HL-60 (cell line): ENCODE data around the gene CLCN4.

Experiments
- DNase-seq, 2 experiments: peaks; one replicate each; pipeline ENCODE4 v3.0.0-alpha.2; 2010 to 2020; ENCODE audit warnings: low read depth in 1 of 2, low spot score in 1 of 2
- H3K27ac ChIP-seq: fragments of 250-450 bp; sonication (Bioruptor Pico); replicated peaks from 2 replicates; pipeline ENCODE4 v1.5.1; 2020; ENCODE audit warnings: mild to moderate bottlenecking, moderate library complexity
- H3K27me3 ChIP-seq: fragments of 250-450 bp; sonication (Bioruptor Pico); 2 replicates; pipeline ENCODE4 v1.5.1; 2021; ENCODE audit warnings: mild to moderate bottlenecking, moderate library complexity; ENCODE audit not compliant: insufficient read depth, poor library complexity, severe bottlenecking
- H3K4me3 ChIP-seq: replicated peaks from 2 replicates; pipeline ENCODE4 v1.5.1; 2011; ENCODE audit warnings: mild to moderate bottlenecking, control low read depth, low read length; ENCODE audit not compliant: insufficient read depth
- CTCF ChIP-seq: IDR thresholded peaks from one replicate; pipeline ENCODE4 v1.5.1; 2011; ENCODE audit warnings: low read length, control low read depth, inconsistent platforms; ENCODE audit not compliant: insufficient read depth
- GABPA ChIP-seq: IDR thresholded peaks from 2 replicates; pipeline ENCODE4 v1.6.1; 2012; ENCODE audit warnings: low read depth
- POLR2AphosphoS5 ChIP-seq: IDR thresholded peaks from 2 replicates; pipeline ENCODE4 v1.6.1; 2012; ENCODE audit warnings: low read depth
- REST ChIP-seq: IDR thresholded peaks from 2 replicates; pipeline ENCODE4 v1.6.1; 2012; ENCODE audit warnings: low read depth; ENCODE audit not compliant: insufficient replicate concordance
- SPI1 ChIP-seq: IDR thresholded peaks from 2 replicates; pipeline ENCODE4 v1.6.1; 2012; ENCODE audit warnings: low read depth, mild to moderate bottlenecking, borderline replicate concordance

CLCN4 gene

GRCh38 chrX:10168226-10168625 is 11.5 kb downstream of the CLCN4 start:
- Histone ChIP-seq H3K4me3 (no peak overlapping the region), H3K27ac (no peak overlapping the region), H3K27me3 (no peaks in the 10 kb centered on the region)
- TF ChIP-seq POLR2AphosphoS5, result no peak
- TF ChIP-seq REST, result no peak
- TF ChIP-seq GABPA, result no peak
- TF ChIP-seq SPI1, result no peak
- TF ChIP-seq CTCF, result no peak
- peak in 1 of 2 experiments; percentile 32 for DNase-seq

GRCh38 chrX:10169175-10169574 is 12.4 kb downstream of the CLCN4 start:
- Histone ChIP-seq H3K4me3 (no peak overlapping the region), H3K27ac (no peak overlapping the region), H3K27me3 (no peaks in the 10 kb centered on the region)
- TF ChIP-seq GABPA, result no peak
- no peak for TF ChIP-seq CTCF
- DNase-seq, result no peak

GRCh38 chrX:10171249-10171648 is 14.5 kb downstream of the CLCN4 start:
- Histone ChIP-seq H3K27me3 (no peaks in the 10 kb centered on the region), H3K27ac (no peak overlapping the region), H3K4me3 (no peak overlapping the region)
- no peak for DNase-seq
- TF ChIP-seq CTCF (no peak), GABPA (no peak), POLR2AphosphoS5 (no peak), REST (no peak), SPI1 (no peak)

- Histone ChIP-seq H3K27ac (no peak overlapping the region), H3K4me3 (no peak overlapping the region), H3K27me3 (no peaks in the 10 kb centered on the region)
- TF ChIP-seq SPI1, result no peak
- DNase-seq, result no peak
These were observed 16.1 kb downstream of the CLCN4 start for GRCh38 chrX:10172877-10173276.
